ENCODE results near the gene PRPF31. TPM values are rescaled to one million over a fixed set of nuclear protein-coding genes. Genes with fewer than 3 reads are reported as not detected.

The PRPF31 gene
- total and polyA plus RNA-seq, 3 donors from 2014 or later: 56.4 to 66.6 (median 60.1) TPM

DNA sequence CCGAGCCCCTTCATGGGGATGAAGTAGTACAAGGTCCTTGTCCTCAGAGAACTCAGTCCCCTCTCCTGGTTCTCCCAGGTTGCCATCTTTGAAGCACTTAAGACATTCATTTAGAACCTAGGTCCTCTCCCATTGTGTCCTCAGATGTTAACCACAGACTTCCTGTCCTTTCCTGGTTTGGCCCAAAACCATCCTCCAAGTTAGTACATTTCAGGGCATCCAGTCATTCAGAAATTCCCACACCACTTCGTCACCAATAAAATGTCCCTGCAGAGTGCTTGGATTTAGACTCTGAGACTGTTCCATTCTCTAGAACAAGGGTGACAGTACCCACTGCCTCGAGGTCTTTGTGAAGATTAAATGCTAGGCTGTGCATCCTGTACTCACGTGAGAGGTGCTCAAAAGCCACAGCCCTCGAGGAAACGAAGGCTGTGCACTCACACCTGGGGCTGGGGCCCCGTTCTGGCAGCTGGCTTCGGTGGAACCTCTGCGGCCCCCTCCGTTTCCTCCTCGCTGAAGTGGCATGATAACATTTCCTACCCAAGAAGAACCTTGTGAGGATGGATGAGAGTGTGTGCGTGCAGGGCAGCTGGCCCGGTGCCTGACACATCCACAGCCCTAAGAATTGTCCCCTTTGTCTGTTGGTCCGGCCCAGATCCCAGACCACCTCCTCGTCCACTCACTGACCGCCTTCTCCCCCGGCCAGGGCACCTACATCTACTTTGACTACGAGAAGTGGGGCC, 39.2 kb downstream of the PRPF31 start:
- intact Hi-C loops (cut with DNase I; ENCODE audit: low total_unique reads): no loop called here
- WGBS, 2 donors: 70 to 77% methylated on average over 12 to 18 of the region's 18 CpGs
- H3K27me3 ChIP-seq: no peaks in the 10 kb centered on the region
- H3K27ac ChIP-seq: no peak overlapping the region
- DNase-seq: no peak
- no peaks in the 10 kb centered on the region for H3K9me3 ChIP-seq
- H3K4me3 ChIP-seq: no peak overlapping the region
- H3K36me3 ChIP-seq (ENCODE audit: low read depth, missing control alignments): no peaks in the 10 kb centered on the region
- peaks cover 9% of the 10 kb centered on the region for H3K4me1 ChIP-seq
- TF ChIP-seq, protein P1, sequence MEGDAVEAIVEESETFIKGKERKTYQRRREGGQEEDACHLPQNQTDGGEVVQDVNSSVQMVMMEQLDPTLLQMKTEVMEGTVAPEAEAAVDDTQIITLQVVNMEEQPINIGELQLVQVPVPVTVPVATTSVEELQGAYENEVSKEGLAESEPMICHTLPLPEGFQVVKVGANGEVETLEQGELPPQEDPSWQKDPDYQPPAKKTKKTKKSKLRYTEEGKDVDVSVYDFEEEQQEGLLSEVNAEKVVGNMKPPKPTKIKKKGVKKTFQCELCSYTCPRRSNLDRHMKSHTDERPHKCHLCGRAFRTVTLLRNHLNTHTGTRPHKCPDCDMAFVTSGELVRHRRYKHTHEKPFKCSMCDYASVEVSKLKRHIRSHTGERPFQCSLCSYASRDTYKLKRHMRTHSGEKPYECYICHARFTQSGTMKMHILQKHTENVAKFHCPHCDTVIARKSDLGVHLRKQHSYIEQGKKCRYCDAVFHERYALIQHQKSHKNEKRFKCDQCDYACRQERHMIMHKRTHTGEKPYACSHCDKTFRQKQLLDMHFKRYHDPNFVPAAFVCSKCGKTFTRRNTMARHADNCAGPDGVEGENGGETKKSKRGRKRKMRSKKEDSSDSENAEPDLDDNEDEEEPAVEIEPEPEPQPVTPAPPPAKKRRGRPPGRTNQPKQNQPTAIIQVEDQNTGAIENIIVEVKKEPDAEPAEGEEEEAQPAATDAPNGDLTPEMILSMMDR (IDR thresholded peaks at IDR 0.05): no peak
- TF ChIP-seq POLR2A (IDR thresholded peaks at IDR 0.05): no peak

DNA sequence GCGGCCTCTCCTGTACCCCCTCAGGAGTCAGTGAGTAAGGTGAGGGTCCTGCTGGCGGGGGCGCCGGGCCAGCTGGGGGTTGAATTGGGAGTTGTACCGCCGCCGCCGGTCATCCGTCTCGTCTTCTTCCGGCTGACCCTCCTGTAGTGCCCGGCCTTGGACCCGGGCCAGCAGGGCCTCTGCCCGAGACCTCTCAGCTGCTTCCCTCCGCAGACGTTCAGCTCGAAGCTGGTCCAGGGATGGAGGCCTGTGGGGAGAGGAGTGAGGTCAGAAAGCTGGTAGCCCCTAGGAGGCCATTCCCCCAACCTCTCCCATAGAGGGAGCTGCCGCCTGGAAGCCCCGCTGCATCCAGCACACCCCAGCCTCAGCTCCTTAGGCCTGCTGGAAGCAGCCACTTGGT, 40.1 kb downstream of the PRPF31 start:
- Histone ChIP-seq H3K27me3 (no peaks in the 10 kb centered on the region), H3K9me3 (no peaks in the 10 kb centered on the region), H3K4me3 (no peak overlapping the region), H3K36me3 (ENCODE audit: low read depth, missing control alignments) (no peaks in the 10 kb centered on the region), H3K27ac (no peak overlapping the region), H3K4me1 (peaks cover 14% of the 10 kb centered on the region)
- WGBS, 2 donors: 55 to 78% methylated on average over 16 to 19 of the region's 19 CpGs
- DNase-seq: no peak
- intact Hi-C loops (cut with DNase I; ENCODE audit: low total_unique reads): no loop called here
- TF ChIP-seq, protein P1 (IDR thresholded peaks at IDR 0.05): no peak
- TF ChIP-seq POLR2A (IDR thresholded peaks at IDR 0.05): no peak

DNA sequence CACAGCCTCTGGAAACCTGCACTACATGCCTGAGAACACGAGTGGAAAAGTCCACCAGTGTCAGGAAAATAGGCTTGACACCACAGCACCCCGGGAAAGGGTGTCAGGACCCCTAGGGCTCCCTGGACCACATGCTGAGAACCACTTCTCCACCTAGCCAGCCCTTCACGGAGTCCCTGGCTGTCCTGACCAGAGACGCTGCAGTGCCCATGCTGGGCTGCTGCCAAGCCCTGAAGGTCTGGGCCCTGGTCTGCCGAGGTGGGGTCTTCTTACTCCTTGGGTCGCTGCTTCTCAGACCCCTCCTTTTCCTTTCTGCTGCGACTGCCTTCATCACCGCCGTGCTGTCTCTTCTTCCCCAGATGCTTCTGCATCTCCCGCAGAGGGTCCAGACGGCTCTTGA, 40.9 kb downstream of the PRPF31 start:
- Histone ChIP-seq H3K27me3 (no peaks in the 10 kb centered on the region), H3K27ac (no peak overlapping the region), H3K4me1 (peaks cover 20% of the 10 kb centered on the region), H3K36me3 (ENCODE audit: low read depth, missing control alignments) (no peaks in the 10 kb centered on the region), H3K9me3 (no peaks in the 10 kb centered on the region), H3K4me3 (no peak overlapping the region)
- TF ChIP-seq POLR2A (IDR thresholded peaks at IDR 0.05): no peak
- TF ChIP-seq, protein P1 (IDR thresholded peaks at IDR 0.05): no peak
- 73 to 77% methylated on average over 9 to 11 of the region's 11 CpGs for WGBS, 2 donors
- intact Hi-C loops (cut with DNase I; ENCODE audit: low total_unique reads): no loop called here
- DNase-seq: no peak

DNA sequence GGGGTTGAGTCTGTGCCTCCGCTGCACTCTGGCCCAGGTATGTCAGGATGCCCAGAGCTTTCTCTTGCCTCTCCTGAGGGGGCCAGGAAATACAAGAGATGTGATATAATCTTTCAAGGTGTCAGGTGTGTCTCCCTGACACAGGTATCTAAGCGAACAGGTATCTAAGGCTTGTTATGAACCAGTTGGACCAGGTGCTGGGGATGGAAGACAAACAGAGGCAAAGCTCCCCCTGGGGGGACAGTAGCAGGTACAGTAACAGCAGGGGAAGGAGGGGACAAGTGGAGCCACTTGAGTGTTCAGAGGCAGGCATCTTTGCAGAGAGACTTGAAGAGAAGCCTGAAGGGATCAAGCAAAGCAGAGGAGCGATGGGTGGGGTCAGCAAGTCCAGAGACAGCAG, 41.4 kb downstream of the PRPF31 start:
- Histone ChIP-seq H3K4me1 (peaks cover 20% of the 10 kb centered on the region), H3K36me3 (ENCODE audit: low read depth, missing control alignments) (no peaks in the 10 kb centered on the region), H3K27me3 (no peaks in the 10 kb centered on the region), H3K4me3 (no peak overlapping the region), H3K9me3 (no peaks in the 10 kb centered on the region), H3K27ac (no peak overlapping the region)
- TF ChIP-seq, protein P1 (IDR thresholded peaks at IDR 0.05): no peak
- TF ChIP-seq POLR2A (IDR thresholded peaks at IDR 0.05): no peak
- intact Hi-C loops (cut with DNase I; ENCODE audit: low total_unique reads): no loop called here
- 92 to 93% methylated on average over 2 to 3 of the region's 3 CpGs for WGBS, 2 donors
- DNase-seq: no peak
